Skin epidermis (tissue), 12 donors: Measurements from ENCODE around the gene UBXN11.

Source experiments
- H3K27ac ChIP-seq, 21 experiments: fragments of 200-600 bp; sonication (generic) in 11 of 21; one replicate each; pipeline ENCODE4 v1.5.0; 2020; ENCODE audit warnings: mild to moderate bottlenecking in 3 of 21, inconsistent platforms in 2 of 21, moderate library complexity in 2 of 21
- H3K4me3 ChIP-seq, 7 experiments: fragments of 200-600 bp; sonication (generic) in 2 of 7; one replicate each; pipeline ENCODE4 v1.5.0; 2020; ENCODE audit warnings: inconsistent platforms in 2 of 7, mild to moderate bottlenecking in 2 of 7, moderate library complexity in 1 of 7

UBXN11 gene

GRCh38 chr1:26289158-26290059 is 17.0 kb downstream of the UBXN11 start:
- Histone ChIP-seq H3K27ac (peak overlapping the region in 20 of 21 experiments; percentile 60 to 98 (median 84)), H3K4me3 (no peak overlapping the region)

DNA sequence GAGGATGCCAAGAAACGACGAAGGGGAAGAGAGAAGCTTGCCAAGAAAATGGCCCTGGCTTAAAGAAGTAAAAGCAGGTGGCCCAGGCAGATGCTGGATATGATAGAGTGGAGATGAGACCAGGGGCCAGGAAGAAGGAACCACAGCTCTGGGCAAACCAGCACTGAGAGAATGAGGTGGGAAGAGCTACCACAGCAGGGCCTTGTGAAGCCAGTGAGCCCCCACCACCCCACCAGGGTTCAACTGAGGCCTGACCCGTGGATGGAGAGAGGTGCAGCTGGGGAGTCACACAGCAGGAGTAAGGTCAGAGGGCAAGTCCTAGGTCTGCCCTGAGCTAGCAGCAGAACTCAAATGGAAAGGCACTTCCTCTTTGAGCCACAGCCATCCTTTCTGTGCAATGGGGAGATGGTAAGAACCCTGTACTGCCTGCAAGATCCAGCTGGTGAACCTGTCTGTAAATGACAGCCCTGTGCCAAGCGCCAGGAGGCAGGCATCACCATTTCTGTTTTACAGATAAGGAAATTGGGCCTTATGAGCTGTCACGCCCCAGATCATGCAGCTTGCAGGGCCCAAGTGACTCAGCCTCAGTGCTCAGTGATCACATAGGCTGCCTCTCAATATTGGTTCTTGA is 18.0 kb downstream of the UBXN11 start:
- Histone ChIP-seq H3K4me3 (no peak overlapping the region), H3K27ac (peak overlapping the region in 20 of 21 experiments; percentile 60 to 98 (median 84))

- no peak overlapping the region for H3K4me3 ChIP-seq
- H3K27ac ChIP-seq = peak overlapping the region in 20 of 21 experiments; percentile 50 to 98 (median 86)
Measured at GRCh38 chr1:26287811-26288210, 18.6 kb downstream of the UBXN11 start.

GRCh38 chr1:26287033-26287711 is 19.3 kb downstream of the UBXN11 start:
- Histone ChIP-seq H3K27ac (peak overlapping the region in 19 of 21 experiments; percentile 50 to 98 (median 87)), H3K4me3 (no peak overlapping the region)

DNA sequence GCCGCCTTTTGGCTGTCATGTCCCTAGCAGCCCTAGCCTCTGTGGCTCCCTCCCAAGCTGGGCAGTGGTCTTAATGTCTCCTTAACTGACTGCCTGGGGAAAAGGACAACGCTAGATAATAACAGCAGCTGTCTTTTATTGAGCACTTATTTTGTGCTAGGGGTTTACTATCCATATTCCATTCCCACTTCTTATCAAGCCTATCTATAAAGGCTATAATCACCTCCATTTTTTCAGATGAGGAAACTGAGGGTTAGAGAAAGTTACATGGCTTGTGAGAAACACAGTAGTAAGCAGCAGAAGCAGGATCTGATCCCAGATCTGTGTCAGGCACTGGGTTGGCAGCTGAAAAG is 20.4 kb downstream of the UBXN11 start:
- Histone ChIP-seq H3K27ac (peak overlapping the region in 17 of 21 experiments; percentile 54 to 98 (median 88)), H3K4me3 (no peak overlapping the region)

DNA sequence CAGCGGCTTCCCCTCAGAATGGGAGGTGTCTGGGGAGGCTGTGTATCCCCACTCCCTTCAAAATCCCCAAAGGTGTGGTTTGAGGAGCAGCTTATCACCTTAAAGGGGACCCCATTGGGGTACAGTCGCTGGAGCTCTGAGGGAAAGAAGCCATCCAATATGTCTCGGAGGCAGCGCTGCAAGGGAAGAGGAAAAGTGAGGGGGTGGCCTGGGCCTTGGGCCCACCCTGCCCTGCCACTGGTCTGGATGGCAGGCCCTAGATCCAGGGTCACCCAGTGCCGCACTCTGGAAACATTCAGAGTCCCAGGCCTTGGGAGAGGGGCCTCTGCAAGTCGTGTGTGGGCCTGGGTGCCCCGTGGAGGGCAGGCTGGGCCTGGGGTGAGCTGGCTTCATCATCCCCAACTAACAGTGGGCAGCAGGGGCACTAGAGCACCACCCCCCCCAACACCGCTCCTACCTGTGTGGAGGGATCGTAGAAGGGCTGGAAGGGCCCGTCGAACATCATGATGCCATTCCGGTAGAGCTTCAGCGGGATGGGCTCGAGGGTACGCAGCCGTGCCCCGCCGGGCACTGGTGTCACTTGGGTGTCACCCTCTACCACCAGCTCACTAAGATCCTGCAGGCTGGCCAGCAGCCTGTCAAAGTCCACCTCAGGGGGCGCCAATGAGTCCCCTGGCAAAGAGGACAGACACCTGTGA is 20.9 kb downstream of the UBXN11 start:
- Histone ChIP-seq H3K27ac (peak overlapping the region in 19 of 21 experiments; percentile 34 to 98 (median 87)), H3K4me3 (no peak overlapping the region)

DNA sequence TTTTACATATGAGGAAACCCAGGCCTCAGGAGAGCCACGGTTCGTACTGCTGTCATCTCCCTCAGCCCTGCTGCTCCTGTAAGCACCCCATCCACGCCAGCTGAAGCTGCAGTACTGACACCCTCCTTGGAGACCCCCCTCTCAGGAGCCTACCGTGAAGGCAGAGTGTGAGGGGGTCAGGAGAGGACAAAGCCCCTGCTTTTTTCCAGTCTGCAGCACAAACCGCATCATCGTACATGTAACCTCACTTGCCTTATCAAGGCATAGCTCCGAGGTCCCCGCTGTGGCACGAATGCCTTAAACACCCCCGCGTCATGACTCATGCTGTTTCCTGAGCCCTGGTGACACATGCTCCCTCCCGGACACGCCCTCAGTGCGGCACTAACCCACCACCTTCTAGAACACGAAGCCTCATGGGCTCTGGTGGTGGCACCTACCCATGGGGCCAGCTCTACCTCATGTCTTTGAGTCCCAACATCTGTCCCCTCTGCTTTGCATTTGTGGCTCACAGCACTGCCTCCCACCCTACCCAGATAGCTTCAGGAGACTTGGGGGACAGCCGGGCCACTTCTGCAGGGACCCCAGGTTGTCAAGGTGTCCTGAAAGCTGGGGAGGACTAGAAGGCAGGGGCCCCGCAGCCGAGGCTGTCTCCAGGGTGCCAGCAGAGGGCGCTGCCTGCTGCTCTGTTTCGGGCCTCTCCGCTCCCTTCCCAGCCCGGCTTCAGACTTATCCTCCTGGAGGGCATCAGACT is 21.7 kb downstream of the UBXN11 start:
- peak overlapping the region in 2 of 7 experiments; percentile 7 to 13 for H3K4me3 ChIP-seq
- peak overlapping the region in 20 of 21 experiments; percentile 34 to 98 (median 88) for H3K27ac ChIP-seq

GRCh38 chr1:26283871-26284596 is 22.4 kb downstream of the UBXN11 start:
- Histone ChIP-seq H3K27ac (peak overlapping the region in 20 of 21 experiments; percentile 20 to 98 (median 88)), H3K4me3 (peak overlapping the region in 2 of 7 experiments; percentile 7 to 13)

DNA sequence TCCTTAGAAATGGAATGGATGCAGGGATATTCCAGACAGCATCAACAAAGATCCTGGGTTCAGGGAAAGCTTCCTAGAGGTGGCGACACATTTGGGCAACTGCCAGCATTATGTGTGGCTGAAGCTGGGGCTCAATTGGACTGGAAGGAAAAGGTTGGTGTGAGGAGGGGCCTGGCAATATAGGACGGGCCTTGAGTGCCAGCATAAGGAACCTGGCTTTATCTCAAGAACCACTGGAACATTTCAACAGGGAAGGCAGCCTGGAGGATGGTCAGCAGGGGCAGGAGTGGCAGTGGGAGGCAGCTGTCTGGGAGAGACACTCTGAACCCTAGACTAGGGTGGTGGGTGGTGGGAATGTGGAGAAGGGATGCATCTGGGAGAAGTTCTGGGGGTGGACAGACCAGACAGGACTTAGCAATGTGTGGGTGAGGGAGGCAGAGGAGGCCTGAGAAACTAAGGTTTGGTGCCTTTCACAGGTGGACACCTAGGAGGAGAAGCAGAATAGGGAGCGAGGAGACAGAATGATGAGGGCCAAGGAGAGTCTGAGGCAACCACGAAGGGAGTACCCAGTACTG is 23.1 kb downstream of the UBXN11 start:
- peak overlapping the region in 1 of 7 experiments; percentile 7 for H3K4me3 ChIP-seq
- peak overlapping the region in 18 of 21 experiments; percentile 47 to 98 (median 88) for H3K27ac ChIP-seq

GRCh38 chr1:26282401-26282918 is 24.0 kb downstream of the UBXN11 start:
- H3K4me3 ChIP-seq = peak overlapping the region in 2 of 7 experiments; percentile 61 to 75
- peak overlapping the region in 14 of 21 experiments; percentile 47 to 98 (median 92) for H3K27ac ChIP-seq

GRCh38 chr1:26281971-26282370 is 24.5 kb downstream of the UBXN11 start:
- H3K27ac ChIP-seq = peak overlapping the region in 15 of 21 experiments; percentile 3 to 98 (median 95)
- peak overlapping the region in 4 of 7 experiments; percentile 61 to 85 (median 77) for H3K4me3 ChIP-seq

- Histone ChIP-seq H3K27ac (peak overlapping the region in 20 of 21 experiments; percentile 86 to 98 (median 96)), H3K4me3 (peak overlapping the region; percentile 61 to 96 (median 85))
Measured at GRCh38 chr1:26281091-26281958, 25.1 kb downstream of the UBXN11 start.

GRCh38 chr1:26280333-26281042 is 25.9 kb downstream of the UBXN11 start:
- H3K4me3 ChIP-seq = peak overlapping the region; percentile 61 to 96 (median 85)
- H3K27ac ChIP-seq = peak overlapping the region; percentile 86 to 98 (median 96)

DNA sequence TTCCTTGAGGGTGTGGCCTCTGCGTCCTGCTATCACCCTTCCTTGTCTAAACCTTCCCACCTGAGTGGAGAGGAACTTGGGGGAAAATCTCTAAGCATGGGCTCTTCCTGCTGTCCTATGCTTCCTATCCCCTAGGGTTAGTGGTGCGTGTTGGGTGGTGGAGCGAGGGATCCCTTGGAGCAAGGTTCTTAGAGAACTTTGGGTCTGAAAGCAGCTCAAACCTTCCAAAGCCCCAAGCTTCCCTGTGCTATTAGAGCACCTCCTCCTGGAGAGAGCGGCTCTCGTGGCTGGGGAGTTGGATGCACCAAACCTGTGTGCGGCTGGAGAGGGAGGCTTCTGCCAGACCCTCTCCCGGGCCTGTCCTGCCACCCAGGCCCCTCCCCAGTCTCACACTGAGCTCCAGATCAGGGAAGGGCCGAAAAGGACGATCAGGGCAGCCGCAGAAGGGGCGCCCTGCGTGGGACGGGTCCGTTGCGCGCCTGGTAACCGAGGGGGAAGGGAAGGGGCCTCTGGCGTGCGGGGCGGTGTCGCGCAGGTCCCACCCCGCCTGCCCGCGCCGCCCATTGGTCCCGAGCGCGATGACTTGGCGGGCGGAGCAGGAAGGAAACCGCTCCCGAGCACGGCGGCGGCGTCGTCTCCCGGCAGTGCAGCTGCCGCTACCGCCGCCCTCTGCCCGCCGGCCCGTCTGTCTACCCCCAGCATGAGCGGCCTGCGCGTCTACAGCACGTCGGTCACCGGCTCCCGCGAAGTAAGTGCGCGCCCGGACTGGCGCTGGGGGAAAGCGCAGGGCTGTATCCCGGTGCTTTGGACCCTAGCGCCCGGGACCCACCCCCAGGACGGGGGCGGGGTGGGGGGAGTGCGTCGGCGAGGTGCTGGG is 26.7 kb downstream of the UBXN11 start, which contains the start of gene SH3BGRL3:
Gene SH3BGRL3 (plus strand): TSS at position 631 of the 877 bp plus-strand sequence. CDS start 70 bp downstream, at position 701.
- H3K27ac ChIP-seq = peak within 1 kb of the TSS; percentile 86 to 98 (median 96)
- peak within 1 kb of the TSS; percentile 61 to 96 (median 85) for H3K4me3 ChIP-seq
